ENCODE data around the gene C10orf105. TPM values are rescaled to one million over a fixed set of nuclear protein-coding genes. Genes with fewer than 3 reads are reported as not detected.

The C10orf105 gene
- total RNA-seq, 2 experiments from 2014 or later, result 0.09 to 0.15 TPM

GRCh38 chr10:71711052-71711623 is 8.4 kb downstream of the C10orf105 start:
- no peak for TF ChIP-seq EZH2phosphoT487 (IDR thresholded peaks at IDR 0.05; ENCODE audit: borderline replicate concordance, low read depth, low read length)
- no peak for TF ChIP-seq CTCF (conservative IDR thresholded peaks at IDR 0.05; ENCODE audit: low read length)
- H3K4me1 ChIP-seq (ENCODE audit: insufficient read depth, low read length, poor library complexity, severe bottlenecking), result peaks cover 27% of the 10 kb centered on the region
- no peak overlapping the region for H3K4me2 ChIP-seq (ENCODE audit: low read length)
- no peaks in the 10 kb centered on the region for H3K36me3 ChIP-seq (ENCODE audit: insufficient read depth, low read length)
- no peaks in the 10 kb centered on the region for H3K9me2 ChIP-seq (ENCODE audit: insufficient read depth, low read length)
- intact Hi-C loops (cut with micrococcal nuclease; ENCODE audit: unreplicated experiment), result loop anchor here (5.0 kb wide), 1 partner anchor 61 kb away; the partner anchor contains the start of gene VSIR
- H3K9me3 ChIP-seq (ENCODE audit: low read length), result no peaks in the 10 kb centered on the region
- ChIA-PET CTCF (ENCODE audit: unreplicated experiment) (interaction anchor here (0.9 to 1.6 kb wide), 3 partner anchors 13 to 101 kb away, joined by 4 to 5 read pairs (median 5); no protein-coding TSS in a partner anchor), POLR2A (interaction anchor here (0.9 to 1.8 kb wide), 2 partner anchors 13 to 58 kb away, joined by 4 to 7 read pairs; no protein-coding TSS in a partner anchor)
- no peak overlapping the region for H3K4me3 ChIP-seq (ENCODE audit: low read depth, low read length, poor library complexity, severe bottlenecking)
- H3K79me2 ChIP-seq (ENCODE audit: insufficient read depth, low read depth, low read length), result no peaks in the 10 kb centered on the region
- H4K20me1 ChIP-seq (ENCODE audit: insufficient read depth, low read length), result no peaks in the 10 kb centered on the region
- no peak overlapping the region for H2AFZ ChIP-seq (ENCODE audit: low read length)
- no TSS peak for BruUV-seq (replicated peaks)
- no peak for DNase-seq (ENCODE audit: low spot score)
- H3K27ac ChIP-seq (ENCODE audit: low read depth, low read length, poor library complexity, severe bottlenecking), result no peak overlapping the region

GRCh38 chr10:71710519-71710918 is 9.1 kb downstream of the C10orf105 start:
- no peaks in the 10 kb centered on the region for H3K9me3 ChIP-seq (ENCODE audit: low read length)
- no peaks in the 10 kb centered on the region for H3K79me2 ChIP-seq (ENCODE audit: insufficient read depth, low read depth, low read length)
- BruUV-seq (replicated peaks), result no TSS peak
- no peak for DNase-seq (ENCODE audit: low spot score)
- TF ChIP-seq CTCF (conservative IDR thresholded peaks at IDR 0.05; ENCODE audit: low read length) (no peak), EZH2phosphoT487 (IDR thresholded peaks at IDR 0.05; ENCODE audit: borderline replicate concordance, low read depth, low read length) (no peak)
- ChIA-PET CTCF (ENCODE audit: unreplicated experiment) (no interaction called here), POLR2A (interaction anchor here (0.9 kb wide), 1 partner anchor 58 kb away, joined by 4 read pairs; no protein-coding TSS in a partner anchor)
- H3K27ac ChIP-seq (ENCODE audit: low read depth, low read length, poor library complexity, severe bottlenecking), result no peak overlapping the region
- H3K4me3 ChIP-seq (ENCODE audit: low read depth, low read length, poor library complexity, severe bottlenecking), result no peak overlapping the region
- no peaks in the 10 kb centered on the region for H4K20me1 ChIP-seq (ENCODE audit: insufficient read depth, low read length)
- intact Hi-C loops (cut with micrococcal nuclease; ENCODE audit: unreplicated experiment), result loop anchor here (5.0 kb wide), 1 partner anchor 62 kb away; the partner anchor contains the start of gene VSIR
- H2AFZ ChIP-seq (ENCODE audit: low read length), result no peak overlapping the region
- H3K4me2 ChIP-seq (ENCODE audit: low read length), result no peak overlapping the region
- H3K9me2 ChIP-seq (ENCODE audit: insufficient read depth, low read length), result no peaks in the 10 kb centered on the region
- H3K4me1 ChIP-seq (ENCODE audit: insufficient read depth, low read length, poor library complexity, severe bottlenecking), result peaks cover 27% of the 10 kb centered on the region
- no peaks in the 10 kb centered on the region for H3K36me3 ChIP-seq (ENCODE audit: insufficient read depth, low read length)

Data from OCI-LY7 (cell line).